Fibroblast of skin of scalp (primary cell): ENCODE data around the gene ADD1.

ENCODE experiments used
- DNase-seq: peaks from one replicate; pipeline ENCODE4 v3.0.0-alpha.2; 2013

The ADD1 gene

GRCh38 chr4:2822461-2823300 is 21.0 kb upstream of the ADD1 start:
- DNase-seq, result no peak

- DNase-seq, result no peak
Observed at GRCh38 chr4:2823301-2823670, 20.4 kb upstream of the ADD1 start.

GRCh38 chr4:2823671-2824328 is 19.8 kb upstream of the ADD1 start:
- DNase-seq, result no peak

- DNase-seq, result no peak
Observed at GRCh38 chr4:2824329-2824835, 19.3 kb upstream of the ADD1 start.

GRCh38 chr4:2824836-2825381 is 18.7 kb upstream of the ADD1 start:
- DNase-seq, result no peak

- no peak for DNase-seq
Observed at GRCh38 chr4:2825740-2826139, 17.9 kb upstream of the ADD1 start.

GRCh38 chr4:2827071-2827873 is 16.4 kb upstream of the ADD1 start:
- no peak for DNase-seq

GRCh38 chr4:2827874-2828751 is 15.5 kb upstream of the ADD1 start:
- no peak for DNase-seq

GRCh38 chr4:2828758-2829181 is 14.9 kb upstream of the ADD1 start:
- DNase-seq, result no peak

GRCh38 chr4:2829321-2829932 is 14.2 kb upstream of the ADD1 start:
- DNase-seq, result no peak

GRCh38 chr4:2829933-2830451 is 13.7 kb upstream of the ADD1 start:
- DNase-seq, result no peak

- no peak for DNase-seq
Observed at GRCh38 chr4:2830632-2831610, 12.7 kb upstream of the ADD1 start.

GRCh38 chr4:2831611-2832308 is 11.9 kb upstream of the ADD1 start:
- no peak for DNase-seq

- DNase-seq, result no peak
Observed at GRCh38 chr4:2832309-2832980, 11.2 kb upstream of the ADD1 start.

GRCh38 chr4:2832981-2833670 is 10.5 kb upstream of the ADD1 start:
- no peak for DNase-seq

GRCh38 chr4:2833671-2834000 is 10.0 kb upstream of the ADD1 start:
- DNase-seq, result no peak

- DNase-seq, result no peak
Observed at GRCh38 chr4:2834001-2834921, 9.4 kb upstream of the ADD1 start.
